C4-2B (cell line): Measurements from ENCODE around the gene KHDC1L.
"Not testable (repeated sequence)": the region's sequence is repeated elsewhere in the genome, so short reads cannot be mapped to it uniquely, and the experiment has no call there.

Experiments
- H3K27ac ChIP-seq: fragments of 450-650 bp; 2 replicates; pipeline ENCODE4 v1.5.1; 2017
- ZFX ChIP-seq: fragments of 450-650 bp; IDR thresholded peaks from 2 replicates; pipeline ENCODE4 v1.6.1; 2017
- TF ChIP-seq, protein P1 (sequence below): fragments of 450-650 bp; conservative IDR thresholded peaks from 2 replicates; pipeline ENCODE4 v1.5.1; 2017; ENCODE audit warnings: mild to moderate bottlenecking

KHDC1L gene

DNA sequence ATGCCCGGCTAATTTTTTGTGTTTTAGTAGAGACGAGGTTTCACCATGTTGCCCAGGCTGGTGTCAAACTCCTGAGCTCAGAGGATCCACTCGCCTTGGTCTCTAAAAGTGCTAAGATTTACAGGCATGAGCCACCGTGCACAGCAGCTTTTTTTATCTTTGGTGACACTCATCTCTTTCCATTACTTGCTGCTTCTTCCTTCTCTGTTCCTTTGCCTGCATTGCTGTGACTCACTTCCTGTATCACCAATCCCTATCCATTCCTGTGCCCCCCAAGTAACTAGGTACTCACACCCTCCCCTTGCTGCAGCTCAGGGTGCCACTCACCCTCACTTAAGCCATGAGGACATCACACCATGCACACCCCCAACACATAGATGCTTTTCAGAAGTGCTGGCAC is 24.6 kb downstream of the KHDC1L start:
- TF ChIP-seq, protein P1, sequence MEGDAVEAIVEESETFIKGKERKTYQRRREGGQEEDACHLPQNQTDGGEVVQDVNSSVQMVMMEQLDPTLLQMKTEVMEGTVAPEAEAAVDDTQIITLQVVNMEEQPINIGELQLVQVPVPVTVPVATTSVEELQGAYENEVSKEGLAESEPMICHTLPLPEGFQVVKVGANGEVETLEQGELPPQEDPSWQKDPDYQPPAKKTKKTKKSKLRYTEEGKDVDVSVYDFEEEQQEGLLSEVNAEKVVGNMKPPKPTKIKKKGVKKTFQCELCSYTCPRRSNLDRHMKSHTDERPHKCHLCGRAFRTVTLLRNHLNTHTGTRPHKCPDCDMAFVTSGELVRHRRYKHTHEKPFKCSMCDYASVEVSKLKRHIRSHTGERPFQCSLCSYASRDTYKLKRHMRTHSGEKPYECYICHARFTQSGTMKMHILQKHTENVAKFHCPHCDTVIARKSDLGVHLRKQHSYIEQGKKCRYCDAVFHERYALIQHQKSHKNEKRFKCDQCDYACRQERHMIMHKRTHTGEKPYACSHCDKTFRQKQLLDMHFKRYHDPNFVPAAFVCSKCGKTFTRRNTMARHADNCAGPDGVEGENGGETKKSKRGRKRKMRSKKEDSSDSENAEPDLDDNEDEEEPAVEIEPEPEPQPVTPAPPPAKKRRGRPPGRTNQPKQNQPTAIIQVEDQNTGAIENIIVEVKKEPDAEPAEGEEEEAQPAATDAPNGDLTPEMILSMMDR = no peak
- no peak for TF ChIP-seq ZFX
- no peak overlapping the region for H3K27ac ChIP-seq

DNA sequence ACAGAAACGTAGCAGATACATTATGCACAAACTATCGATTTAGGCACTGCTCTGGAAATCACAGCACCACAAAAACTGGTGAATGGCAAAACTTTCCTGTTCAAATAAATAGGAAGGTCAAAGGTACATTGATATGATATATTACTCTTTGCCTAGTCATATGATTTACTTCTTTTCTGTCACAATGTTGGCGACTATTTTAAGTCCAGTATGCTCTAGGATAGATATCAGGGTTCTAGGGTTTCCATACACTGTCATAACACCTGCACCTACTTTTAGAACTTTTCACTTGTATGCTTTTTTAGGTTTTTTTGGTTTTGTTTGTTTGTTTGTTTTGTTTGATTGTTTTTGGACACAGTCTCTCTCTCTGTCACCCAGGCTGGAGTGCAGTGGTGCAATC is 25.0 kb downstream of the KHDC1L start:
- no peak overlapping the region for H3K27ac ChIP-seq
- no peak for TF ChIP-seq ZFX
- TF ChIP-seq, protein P1 = no peak

DNA sequence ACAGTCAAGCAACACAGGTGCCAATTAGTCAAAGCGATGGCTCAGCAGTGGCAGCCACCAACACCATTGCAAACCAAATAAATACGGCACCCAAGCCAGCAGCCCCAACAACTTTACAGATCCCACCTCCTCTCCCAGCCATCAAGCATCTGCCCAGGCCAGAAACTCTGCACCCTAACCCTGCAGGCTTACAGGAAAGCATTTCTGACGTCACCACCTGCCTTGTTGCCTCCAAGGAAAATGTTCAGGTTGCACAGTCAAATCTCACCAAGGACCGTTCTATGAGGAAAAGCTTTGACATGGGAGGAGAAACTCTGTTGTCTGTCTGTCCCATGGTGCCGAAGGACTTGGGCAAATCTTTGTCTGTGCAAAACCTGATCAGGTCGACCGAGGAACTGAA is 30.6 kb downstream of the KHDC1L start:
- H3K27ac ChIP-seq = no peak overlapping the region
- TF ChIP-seq, protein P1 = no peak
- no peak for TF ChIP-seq ZFX

DNA sequence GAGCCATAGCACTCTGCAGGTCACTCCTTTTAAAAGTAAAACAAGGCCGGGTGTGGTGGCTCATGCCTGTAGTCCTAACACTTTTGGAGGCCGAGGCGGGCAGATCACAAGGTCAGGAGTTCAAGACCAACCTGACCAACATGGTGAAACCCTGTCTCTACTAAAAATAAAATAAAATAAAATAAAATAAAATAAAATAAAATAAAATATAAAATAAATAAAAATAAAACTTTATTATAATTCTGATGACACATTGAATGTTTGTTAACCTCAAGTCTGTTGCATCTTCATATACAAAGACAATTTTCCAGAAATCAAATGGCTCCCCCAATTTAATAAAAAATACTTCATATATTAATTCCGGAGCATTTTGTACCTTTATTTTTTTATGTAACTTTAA is 32.0 kb downstream of the KHDC1L start:
- H3K27ac ChIP-seq = not testable (repeated sequence)

DNA sequence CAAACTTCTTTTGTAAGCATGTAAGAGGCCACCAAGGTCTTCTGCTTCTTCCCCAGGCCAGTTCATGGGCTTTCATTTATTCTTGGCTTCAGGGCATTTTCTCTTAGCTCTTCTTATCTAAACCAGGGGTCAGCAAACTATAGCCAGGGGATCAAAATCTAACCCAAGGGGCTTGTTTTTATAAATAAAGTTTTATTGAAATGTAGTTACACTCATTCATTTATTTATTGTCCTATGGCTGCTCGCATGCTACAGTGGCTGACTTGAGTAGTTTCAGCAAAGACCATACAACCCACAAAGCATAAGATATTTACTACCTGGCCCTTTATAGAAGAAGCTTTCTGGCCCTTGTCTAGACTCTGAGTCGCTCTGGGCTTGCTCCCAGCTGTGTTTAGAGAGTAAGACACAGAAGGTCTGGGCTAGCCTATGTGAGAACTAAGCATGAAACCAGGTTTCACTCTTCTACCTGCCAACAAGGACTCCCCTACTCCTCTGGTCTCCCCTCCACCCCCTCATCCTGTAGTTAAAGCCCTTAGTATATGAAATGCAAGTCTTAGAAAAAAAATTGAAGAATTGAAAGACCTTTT is 43.2 kb downstream of the KHDC1L start:
- H3K27ac ChIP-seq = no peak overlapping the region

DNA sequence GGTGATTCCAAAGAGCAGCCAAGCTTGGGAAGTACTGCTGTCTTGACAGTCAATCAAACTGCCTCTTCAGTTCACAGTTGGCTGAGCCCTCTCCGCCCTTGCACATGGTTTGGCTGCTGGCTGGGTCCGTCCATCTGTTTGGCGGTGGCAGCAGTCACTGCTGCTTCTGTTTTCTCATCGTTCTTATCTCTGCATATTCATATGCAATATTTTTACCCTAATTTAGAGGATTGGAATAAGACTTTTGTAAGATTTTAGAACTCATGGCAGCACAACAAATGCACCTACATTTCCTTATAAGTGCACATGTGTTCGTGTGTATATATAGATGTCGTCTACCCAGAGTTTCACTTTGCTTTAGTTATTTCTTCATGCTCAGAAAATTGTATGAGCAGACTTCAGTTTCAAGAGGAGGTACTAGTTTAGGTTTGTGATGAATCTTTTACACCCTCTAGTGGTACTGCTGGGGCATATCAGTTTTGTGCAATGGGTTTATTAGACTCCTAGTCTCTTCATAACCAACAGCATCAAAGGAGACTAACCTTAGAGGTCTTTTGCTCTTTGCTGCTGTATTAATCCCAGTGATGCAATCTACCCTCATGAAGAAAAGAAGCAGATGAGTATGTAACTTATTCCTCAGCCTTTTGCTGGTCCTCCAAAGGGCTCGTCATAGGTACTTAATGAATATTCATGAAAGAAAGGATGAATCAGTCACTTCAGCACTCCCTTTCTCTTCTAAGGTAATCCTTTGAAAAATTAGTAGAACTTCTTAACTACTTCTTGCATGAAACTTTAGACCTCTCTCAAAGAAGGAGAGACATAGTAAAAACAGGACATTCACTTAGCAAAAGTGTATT is 44.3 kb downstream of the KHDC1L start:
- H3K27ac ChIP-seq = no peak overlapping the region
- TF ChIP-seq ZFX = no peak
- TF ChIP-seq, protein P1 = peak; percentile 87

More for the DNA sequence above, 43.2 kb downstream of the KHDC1L start:
- TF ChIP-seq, protein P1 = no peak
- TF ChIP-seq ZFX = no peak

DNA sequence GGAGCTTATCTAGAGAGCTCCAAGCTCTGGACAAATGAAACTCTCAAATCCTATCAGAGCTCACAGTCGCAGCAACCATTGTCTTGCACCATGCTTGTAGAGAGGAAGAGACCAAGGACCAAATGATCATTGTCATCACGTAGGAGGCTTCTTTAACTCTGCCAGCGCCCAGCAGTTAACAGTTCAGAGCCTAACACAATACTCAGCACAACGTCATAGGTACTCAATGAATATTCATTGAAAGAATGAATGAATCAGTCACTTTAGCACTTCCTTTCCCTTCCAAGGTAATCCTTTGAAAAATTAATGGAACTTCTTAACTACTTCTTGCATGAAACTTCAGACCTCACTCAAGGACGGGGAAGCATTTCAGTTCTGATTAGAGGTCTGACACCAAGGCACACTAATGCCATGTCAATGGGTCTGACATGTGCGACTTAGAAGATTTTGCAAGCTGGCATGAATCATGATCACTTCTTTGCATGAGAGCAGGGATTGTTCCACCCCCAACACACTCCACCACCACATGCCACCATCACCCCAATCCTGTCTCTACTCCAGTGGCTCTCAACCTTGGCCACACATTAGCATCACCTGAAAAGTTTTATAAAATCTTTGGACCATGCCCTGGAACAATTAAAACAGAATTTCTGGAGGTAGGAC is 45.1 kb downstream of the KHDC1L start:
- TF ChIP-seq, protein P1 = no peak
- no peak for TF ChIP-seq ZFX
- H3K27ac ChIP-seq = no peak overlapping the region
